GM21367 (cell line): ENCODE data around the gene IGFBPL1.
"Not testable (repeated sequence)": the region's sequence is repeated elsewhere in the genome, so short reads cannot be mapped to it uniquely, and the experiment has no call there.

Experiments
- ATAC-seq: cut with Tn5 transposase; IDR thresholded peaks from one replicate; pipeline ENCODE4 v1.9.1; 2021; ENCODE audit not compliant: unreplicated experiment

IGFBPL1 gene

GRCh38 chr9:38380872-38381534 lies 43.3 kb downstream of the IGFBPL1 start:
- ATAC-seq, result no peak

DNA sequence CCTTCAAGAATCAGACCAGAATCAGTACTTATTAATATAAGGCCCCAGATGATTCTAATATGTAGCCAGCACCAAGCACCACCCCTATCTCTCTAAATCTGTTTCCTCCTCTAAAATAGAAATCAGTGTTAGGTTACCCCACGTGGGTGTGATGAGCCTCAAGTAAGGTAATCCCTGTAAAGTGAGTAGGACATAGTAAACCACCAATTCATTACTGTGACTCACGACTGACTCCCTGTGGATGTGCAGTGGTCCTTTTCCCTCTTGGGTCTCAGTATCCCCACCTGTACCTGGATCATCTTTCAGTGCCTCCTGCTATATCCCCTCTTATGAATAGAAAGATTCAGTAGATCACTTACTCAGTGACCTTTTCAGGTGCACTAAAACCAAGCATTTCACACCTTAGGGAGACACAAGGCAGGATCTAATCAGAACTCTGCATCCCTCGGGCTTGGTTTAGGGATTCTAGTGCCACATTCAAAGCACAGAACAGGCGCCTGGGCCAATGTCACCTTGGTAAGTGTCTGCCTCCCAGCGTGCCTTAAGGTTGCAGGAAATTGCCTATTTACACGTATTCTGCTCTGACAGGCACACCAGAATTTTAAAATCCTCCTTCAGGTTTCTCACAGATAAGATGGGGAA lies 43.9 kb downstream of the IGFBPL1 start:
- no peak for ATAC-seq

DNA sequence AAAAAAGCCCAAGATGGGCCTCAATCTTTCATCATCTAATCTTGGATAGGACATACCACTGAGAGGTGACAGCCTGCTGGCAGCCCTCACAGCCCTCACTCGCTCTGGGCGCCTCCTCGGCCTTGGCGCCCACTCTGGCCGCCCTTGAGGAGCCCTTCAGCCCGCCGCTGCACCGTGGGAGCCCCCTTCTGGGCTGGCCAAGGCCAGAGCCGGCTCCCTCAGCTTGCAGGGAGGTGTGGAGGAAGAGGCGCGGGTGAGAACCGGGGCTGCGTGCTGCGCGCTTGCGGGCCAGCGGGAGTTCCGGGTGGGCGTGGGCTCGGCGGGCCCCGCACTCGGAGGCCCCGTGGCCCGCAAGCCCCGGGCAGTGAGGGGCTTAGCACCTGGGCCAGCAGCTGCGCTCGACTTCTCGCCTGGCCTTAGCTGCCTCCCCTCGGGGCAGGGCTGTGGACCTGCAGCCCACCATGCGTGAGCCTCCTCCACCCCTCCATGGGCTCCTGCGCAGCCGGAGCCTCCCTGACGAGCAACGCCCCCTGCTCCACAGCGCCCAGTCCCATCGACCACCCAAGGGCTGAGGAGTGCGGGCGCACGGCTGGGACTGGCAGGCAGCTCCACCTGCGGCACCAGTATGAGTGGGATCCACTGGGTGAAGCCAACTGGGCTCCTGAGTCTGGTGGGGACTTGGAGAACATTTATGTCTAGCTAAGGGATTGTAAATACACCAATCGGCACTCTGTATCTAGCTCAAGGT lies 46.7 kb downstream of the IGFBPL1 start:
- ATAC-seq, result not testable (repeated sequence)

DNA sequence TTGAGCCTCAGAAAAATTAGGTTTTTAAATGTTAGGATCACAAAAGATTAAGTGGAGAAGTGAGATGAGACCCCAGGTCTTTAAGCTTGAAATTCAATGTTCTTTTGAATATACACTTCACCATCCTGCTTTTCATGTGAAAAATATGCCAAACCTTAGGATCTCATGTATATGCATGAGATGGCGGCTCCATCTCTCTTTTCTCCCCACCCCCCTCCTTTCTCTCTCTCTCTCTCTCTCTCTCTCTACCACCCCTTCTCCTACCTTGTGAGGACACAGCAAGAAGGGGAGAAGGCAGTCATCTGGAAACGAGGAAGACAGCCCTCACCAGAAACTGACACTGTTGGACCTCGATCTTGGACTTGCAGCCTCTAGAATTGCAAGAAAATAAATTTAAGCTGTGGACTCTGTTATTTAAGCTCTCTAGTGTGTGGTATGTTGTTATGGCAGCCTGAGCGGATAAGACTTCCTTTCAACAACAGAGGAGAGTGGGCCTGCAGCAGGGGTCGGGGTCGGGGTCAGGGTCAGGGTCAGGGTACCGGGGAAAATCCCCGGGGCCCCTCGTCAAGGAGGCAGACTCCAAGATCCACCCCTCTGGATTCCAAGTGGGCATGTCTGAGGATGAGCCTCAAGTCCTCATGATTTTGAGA lies 48.1 kb downstream of the IGFBPL1 start:
- ATAC-seq, result no peak

DNA sequence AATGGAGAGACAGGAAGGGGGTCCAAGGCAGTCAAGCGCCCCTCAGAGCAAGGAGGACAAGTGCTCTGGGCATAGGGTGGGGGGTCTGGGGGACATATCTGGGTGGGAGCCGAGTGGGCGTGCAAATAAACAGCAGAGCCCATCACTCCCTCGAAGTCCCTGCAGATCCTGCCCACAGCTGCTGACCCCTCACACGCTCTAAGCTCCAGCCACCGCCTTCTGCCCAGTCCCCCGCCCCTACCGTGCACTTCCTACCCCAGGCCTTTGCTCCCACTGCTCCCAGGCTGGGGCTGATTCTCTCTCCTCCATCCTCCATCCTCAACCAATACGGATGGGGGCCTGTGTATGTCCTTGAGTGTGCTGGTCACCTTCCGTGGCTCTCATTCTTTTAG lies 48.7 kb downstream of the IGFBPL1 start:
- ATAC-seq, result no peak

- no peak for ATAC-seq
Measured at GRCh38 chr9:38374847-38375571, 49.2 kb downstream of the IGFBPL1 start.

GRCh38 chr9:38373679-38374078 lies 50.6 kb downstream of the IGFBPL1 start:
- ATAC-seq, result no peak

GRCh38 chr9:38372762-38373619 lies 51.3 kb downstream of the IGFBPL1 start:
- no peak for ATAC-seq

DNA sequence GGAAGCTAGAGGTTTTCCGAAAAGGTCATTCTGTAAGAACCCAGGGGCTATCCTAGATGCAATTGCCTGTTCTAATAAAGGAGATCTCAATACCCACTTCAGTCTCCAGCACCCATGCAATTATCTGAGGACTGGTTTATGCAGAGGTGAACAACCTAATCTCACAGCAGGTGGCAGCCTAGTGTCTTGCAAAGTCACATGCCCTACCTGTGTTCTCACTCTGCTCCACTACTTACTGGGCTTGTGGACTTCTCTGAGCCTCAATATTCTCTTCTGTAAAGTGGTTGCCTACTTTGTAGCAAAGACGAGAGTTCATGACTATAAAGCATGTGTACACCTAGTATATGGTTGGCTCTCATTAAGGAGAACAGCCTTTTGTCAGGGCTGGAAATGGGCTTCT lies 52.8 kb downstream of the IGFBPL1 start:
- ATAC-seq, result no peak

- ATAC-seq, result no peak
Measured at GRCh38 chr9:38370176-38370575, 54.1 kb downstream of the IGFBPL1 start.

DNA sequence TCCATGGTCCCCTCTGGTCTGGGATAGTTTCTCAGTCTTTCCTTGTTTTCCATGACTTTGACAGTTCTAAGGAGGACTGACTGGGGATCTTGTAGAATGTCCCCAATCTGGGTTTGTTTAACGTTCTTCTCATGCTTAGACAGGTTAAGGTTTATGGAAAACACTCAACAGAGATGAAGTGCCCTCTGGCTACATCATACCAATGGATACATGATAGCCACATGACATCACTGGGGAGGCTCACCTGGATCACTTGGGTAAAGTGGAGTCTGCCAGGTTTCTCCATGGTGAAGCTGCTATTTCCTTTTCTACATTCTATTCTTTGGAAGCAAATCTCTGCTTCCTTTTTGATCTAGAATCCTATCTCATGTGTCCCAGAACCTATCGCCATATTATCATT lies 55.5 kb downstream of the IGFBPL1 start:
- no peak for ATAC-seq

- ATAC-seq, result no peak
Measured at GRCh38 chr9:38367898-38368297, 56.4 kb downstream of the IGFBPL1 start.

- no peak for ATAC-seq
Measured at GRCh38 chr9:38363589-38363925, 60.7 kb downstream of the IGFBPL1 start.

- peak; percentile 63 for ATAC-seq
Measured at GRCh38 chr9:38362852-38363588, 61.2 kb downstream of the IGFBPL1 start.

DNA sequence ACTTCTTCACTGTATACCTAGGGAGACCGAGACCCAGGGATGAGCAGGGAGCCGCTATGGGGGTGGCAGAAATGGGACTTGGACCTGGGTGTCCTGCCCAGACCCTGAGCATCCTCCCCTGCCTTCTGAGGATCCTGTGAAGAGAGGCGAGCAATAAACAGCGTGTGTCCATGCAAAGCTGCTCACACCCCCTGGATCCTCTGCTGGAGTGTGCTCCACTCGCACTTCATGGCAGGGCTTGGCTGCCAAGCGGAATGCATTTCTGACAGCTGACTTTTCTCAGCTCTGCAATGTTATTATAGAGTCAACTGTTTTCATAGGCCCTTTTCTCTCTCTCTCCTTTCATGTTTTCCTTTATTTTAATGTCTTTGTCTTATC lies 62.8 kb downstream of the IGFBPL1 start:
- ATAC-seq, result no peak

DNA sequence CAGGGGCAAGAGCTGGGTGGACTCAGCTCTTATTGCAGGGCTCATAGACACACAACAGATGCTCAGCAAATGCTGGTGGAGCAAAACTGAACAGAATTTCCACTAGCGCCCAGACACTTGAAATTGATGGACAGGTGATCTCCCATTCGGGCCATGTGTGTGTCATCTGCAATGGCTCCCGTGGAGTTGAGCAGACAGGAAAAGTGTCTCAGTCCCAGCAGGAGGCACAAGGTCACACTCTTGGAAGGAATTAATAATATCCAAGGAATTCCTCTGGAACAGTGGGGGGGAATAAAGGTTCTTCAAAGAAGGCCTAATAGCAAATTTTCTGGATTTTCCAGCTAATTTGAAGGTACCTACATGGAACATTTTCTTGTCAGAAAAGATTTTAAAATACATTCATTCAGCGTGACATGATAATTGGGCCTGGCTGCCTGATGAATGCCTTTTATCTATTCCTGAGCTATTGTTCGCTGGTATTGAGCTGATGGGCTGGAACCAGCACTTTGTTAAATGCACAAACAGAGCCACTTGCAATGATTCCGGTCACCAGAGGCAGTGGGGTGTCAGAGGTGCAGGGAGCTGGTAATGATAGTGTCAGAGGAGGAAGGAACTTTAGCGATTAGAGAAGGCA lies 63.3 kb downstream of the IGFBPL1 start:
- ATAC-seq, result no peak

DNA sequence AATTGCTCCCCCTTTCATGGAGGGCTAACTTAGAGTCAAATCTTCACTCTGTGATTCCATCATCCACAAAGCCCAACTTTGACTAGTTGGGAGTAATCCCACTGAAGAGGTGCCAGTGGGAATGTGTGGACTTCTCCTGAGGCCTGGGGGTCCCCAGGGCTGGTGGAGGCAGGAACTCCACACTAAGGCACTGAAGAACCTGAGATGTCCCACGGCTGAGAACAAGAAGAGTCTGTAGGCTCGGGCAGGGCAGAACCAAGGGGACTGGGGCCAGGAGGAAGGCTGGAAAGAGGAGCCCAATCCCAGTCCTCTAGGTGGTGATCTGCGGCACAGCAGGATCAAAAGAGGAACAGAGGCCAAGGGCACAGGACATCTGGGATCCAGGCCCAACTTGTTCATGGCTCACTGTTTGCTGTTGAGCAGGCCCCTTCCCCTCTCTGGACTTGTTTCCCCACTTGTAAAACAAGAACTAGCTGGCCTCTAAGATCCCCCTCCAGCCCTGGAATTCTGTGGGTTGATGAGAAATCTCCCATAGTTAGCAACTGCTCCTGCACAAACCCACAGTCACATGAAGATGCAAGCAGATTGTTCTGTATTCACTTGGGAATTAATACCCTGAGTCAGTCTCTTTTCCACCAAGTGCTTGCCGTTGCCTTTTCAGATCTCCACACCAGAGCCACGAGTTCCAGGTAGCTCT lies 64.4 kb downstream of the IGFBPL1 start:
- ATAC-seq, result no peak

DNA sequence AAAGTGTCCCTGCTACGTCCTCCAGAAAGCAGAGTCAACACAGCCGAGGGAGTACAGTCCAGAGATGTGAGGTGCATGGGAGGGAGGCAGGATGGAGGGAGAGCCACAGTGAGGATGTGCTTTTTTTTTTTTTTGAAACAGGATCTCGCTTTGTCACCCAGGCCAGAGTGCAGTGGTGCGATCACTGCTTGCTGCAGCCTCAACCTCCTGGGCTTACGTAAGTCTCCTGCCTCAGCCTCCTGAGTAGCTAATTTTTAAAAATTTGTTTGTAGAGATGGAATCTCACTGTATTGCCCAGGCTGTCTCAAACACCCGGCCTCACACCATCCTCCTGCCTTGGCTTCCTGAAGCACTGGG lies 65.0 kb downstream of the IGFBPL1 start:
- ATAC-seq, result no peak
